CD4-positive, CD25-positive, alpha-beta regulatory T cell (primary cell): ENCODE measurements around the gene ICA1. TPM values are rescaled to one million over a fixed set of nuclear protein-coding genes. Genes with fewer than 3 reads are reported as not detected.

ENCODE experiments used
- ATAC-seq, 2 donors: fragments of 150-1000 bp; cut with Tn5 transposase; one replicate each; pipeline ENCODE4 v1.10.0; 2021; ENCODE audit warnings: low read depth in 2 of 2, moderate number of reproducible peaks in 2 of 2, moderate library complexity in 1 of 2
- DNase-seq, 3 donors: peaks; one replicate each; pipeline versions ENCODE4 v3.0.0 to v3.0.0-alpha.2; 2012 to 2022; ENCODE audit warnings: mixed read lengths in 1 of 3
- H3K27ac ChIP-seq: one replicate; pipeline ENCODE4 v1.7.0; 2013; ENCODE audit warnings: mild to moderate bottlenecking, low read length; ENCODE audit not compliant: insufficient read depth, poor library complexity, severe bottlenecking
- H3K27me3 ChIP-seq: one replicate; pipeline ENCODE4 v1.7.0; 2013; ENCODE audit warnings: low read length; ENCODE audit not compliant: control insufficient read depth, insufficient read depth
- H3K36me3 ChIP-seq: one replicate; pipeline ENCODE4 v1.7.0; 2013; ENCODE audit warnings: mild to moderate bottlenecking, low read length, moderate library complexity; ENCODE audit not compliant: control insufficient read depth, insufficient read depth
- H3K4me1 ChIP-seq: 2 replicates; pipeline ENCODE4 v1.7.0; 2013; ENCODE audit warnings: mild to moderate bottlenecking, low read length; ENCODE audit not compliant: insufficient read depth, control insufficient read depth, poor library complexity, severe bottlenecking
- H3K4me3 ChIP-seq: one replicate; pipeline ENCODE4 v1.7.0; 2013; ENCODE audit warnings: low read depth, mild to moderate bottlenecking, low read length, moderate library complexity
- H3K9me3 ChIP-seq, 2 experiments: 1 replicate in 1 of 2; 2 replicates in 1 of 2; pipeline ENCODE4 v1.7.0; 2013; ENCODE audit warnings: low read length in 2 of 2, mild to moderate bottlenecking in 1 of 2, moderate library complexity in 1 of 2; ENCODE audit not compliant: control insufficient read depth in 2 of 2
- H3K27ac Mint-ChIP-seq, 3 donors: one replicate each; pipeline ENCODE4 v1.8.0; 2020 to 2022; ENCODE audit warnings: mild to moderate bottlenecking in 3 of 3, mixed read lengths in 3 of 3, moderate library complexity in 2 of 3
- H3K27me3 Mint-ChIP-seq: one replicate; pipeline ENCODE4 v1.8.0; 2022; ENCODE audit warnings: mild to moderate bottlenecking, mixed read lengths
- H3K36me3 Mint-ChIP-seq: one replicate; pipeline ENCODE4 v1.8.0; 2020; ENCODE audit warnings: mixed read lengths
- H3K4me1 Mint-ChIP-seq, 4 donors: one replicate each; pipeline ENCODE4 v1.8.0; 2020 to 2022; ENCODE audit warnings: mixed read lengths in 4 of 4, mild to moderate bottlenecking in 1 of 4
- H3K4me3 Mint-ChIP-seq, 4 donors: one replicate each; pipeline ENCODE4 v1.8.0; 2020 to 2022; ENCODE audit warnings: mild to moderate bottlenecking in 4 of 4, mixed read lengths in 4 of 4, moderate library complexity in 3 of 4
- H3K9me3 Mint-ChIP-seq, 7 donors: one replicate each; pipeline ENCODE4 v1.8.0; 2020 to 2022; ENCODE audit warnings: mixed read lengths in 7 of 7, mild to moderate bottlenecking in 3 of 7, moderate library complexity in 2 of 7
- polyA plus RNA-seq, 4 donors: library from polyadenylated mRNA; unstranded; fragments of 300-500 nt; fragmentation: Illumina TruSeq; gene quantifications; one replicate each; pipeline ENCODE4 v1.2.3, GENCODE V29; 2021
- total RNA-seq: library from RNA; stranded (reverse); gene quantifications from one replicate; pipeline ENCODE4 v1.2.3, GENCODE V29; 2022

ICA1 gene
- total and polyA plus RNA-seq, 5 donors from 2014 or later = 11.3 to 33.5 (median 21.9) TPM

DNA sequence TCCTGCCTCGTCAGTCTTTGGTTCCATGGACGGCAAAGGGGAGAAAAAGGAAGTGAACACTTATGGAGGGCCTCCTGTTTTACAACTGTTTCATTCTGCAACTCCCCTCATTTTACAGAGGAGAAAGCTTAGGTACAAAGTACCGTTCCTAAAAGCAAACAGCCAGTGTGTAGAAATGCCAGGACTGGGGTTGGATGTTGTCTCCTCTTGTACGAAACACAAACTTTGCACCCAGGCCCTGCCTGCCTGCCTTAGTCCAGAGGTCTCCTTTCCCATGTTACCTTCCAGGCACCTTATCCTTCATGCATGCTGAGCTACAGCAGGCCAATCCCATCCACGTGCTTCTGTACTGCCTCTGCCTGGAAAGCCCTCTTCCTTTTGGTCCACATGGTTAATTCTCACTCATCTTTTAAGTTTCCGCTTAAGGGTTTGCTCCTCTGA lies 86.0 kb downstream of the ICA1 start:
- H3K9me3 Mint-ChIP-seq = peaks cover 0 to 2% (median 0%) of the 10 kb centered on the region in 7 donors
- H3K4me3 Mint-ChIP-seq = peak overlapping the region; percentile 82 to 85 (median 84)
- Histone ChIP-seq H3K9me3 (no peaks in the 10 kb centered on the region), H3K4me3 (peak overlapping the region; percentile 82), H3K36me3 (no peaks in the 10 kb centered on the region), H3K27me3 (no peaks in the 10 kb centered on the region), H3K27ac (peak overlapping the region; percentile 84), H3K4me1 (peaks cover 51% of the 10 kb centered on the region)
- no peak for DNase-seq
- no peaks in the 10 kb centered on the region for H3K36me3 Mint-ChIP-seq
- ATAC-seq = no peak
- H3K27ac Mint-ChIP-seq = peak overlapping the region; percentile 95 to 99 (median 96)
- H3K27me3 Mint-ChIP-seq = no peaks in the 10 kb centered on the region
- peaks cover 19 to 64% (median 52%) of the 10 kb centered on the region in 4 donors for H3K4me1 Mint-ChIP-seq

DNA sequence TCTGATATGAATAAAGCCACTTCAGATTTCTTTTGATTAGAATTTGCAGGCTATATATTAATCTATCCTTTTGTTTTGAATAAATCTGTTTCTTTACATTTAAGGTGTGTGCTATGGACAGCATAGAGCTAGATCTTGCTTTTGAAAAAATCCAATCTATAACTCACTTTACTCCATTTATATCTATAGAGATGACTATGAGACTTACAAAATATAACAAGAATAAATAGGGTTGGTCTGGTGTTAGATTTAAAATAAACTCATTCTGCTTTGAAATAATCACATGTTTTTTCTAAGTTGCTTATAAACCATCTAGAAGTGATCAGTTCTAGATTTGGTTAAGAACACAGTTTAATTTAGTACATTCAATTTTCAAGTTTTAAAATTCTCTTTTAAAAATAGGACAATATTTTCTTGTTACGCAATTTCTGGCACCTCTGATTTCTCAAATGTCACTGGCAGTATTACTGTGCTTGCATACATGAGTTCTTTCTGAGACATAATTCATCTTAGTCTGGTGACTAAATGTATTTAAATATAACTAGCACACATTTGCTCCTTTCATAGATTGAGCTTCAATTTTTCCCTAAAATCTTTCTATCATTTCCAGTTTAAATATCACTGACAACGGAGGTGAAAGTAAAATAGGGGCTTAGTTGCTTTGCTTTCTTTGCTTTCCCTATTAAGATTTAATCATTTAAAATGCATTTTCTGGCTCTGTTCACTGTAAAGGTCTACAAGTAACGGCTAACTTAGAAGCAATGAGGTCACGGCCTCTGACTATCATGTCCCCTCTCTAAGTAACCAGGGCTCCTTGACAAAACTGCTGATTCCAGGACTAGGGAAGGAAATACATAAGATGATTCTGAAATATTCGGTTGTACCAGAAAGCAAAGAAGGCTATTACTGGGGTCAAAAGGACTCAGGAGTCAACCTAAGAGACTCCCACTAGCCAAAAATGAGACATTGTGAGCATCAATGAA lies 89.3 kb downstream of the ICA1 start:
- Histone ChIP-seq H3K27me3 (no peaks in the 10 kb centered on the region), H3K4me3 (no peak overlapping the region), H3K27ac (no peak overlapping the region), H3K9me3 (no peaks in the 10 kb centered on the region), H3K4me1 (peaks cover 38% of the 10 kb centered on the region), H3K36me3 (no peaks in the 10 kb centered on the region)
- Mint-ChIP-seq H3K4me1 (peaks cover 26 to 60% (median 35%) of the 10 kb centered on the region in 4 donors), H3K4me3 (peak overlapping the region in 1 of 4 donors; percentile 85), H3K27me3 (peaks cover 5% of the 10 kb centered on the region), H3K27ac (no peak overlapping the region), H3K9me3 (peaks cover 0 to 2% (median 0%) of the 10 kb centered on the region in 7 donors), H3K36me3 (no peaks in the 10 kb centered on the region)
- ATAC-seq = no peak
- no peak for DNase-seq

DNA sequence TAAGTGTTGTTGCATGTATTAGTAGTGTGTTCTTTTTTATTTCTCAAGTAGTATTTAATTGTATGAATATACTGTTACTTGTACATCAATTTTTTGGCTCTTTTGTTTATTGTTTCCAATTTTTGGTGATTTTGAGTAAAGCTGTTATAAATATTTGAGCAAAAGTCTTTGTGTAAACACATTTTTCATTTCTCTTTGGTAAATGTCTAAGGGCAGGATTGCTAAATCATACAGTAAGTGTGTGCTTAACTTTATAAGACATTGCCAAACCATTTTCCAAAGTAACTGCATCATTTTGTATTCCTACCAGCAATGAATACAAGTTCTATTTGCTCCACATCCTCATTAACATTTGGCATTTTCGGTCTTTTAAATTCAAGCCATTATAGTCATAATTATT lies 92.8 kb downstream of the ICA1 start:
- H3K27me3 Mint-ChIP-seq = peaks cover 5% of the 10 kb centered on the region
- Histone ChIP-seq H3K4me3 (no peak overlapping the region), H3K27me3 (no peaks in the 10 kb centered on the region)

DNA sequence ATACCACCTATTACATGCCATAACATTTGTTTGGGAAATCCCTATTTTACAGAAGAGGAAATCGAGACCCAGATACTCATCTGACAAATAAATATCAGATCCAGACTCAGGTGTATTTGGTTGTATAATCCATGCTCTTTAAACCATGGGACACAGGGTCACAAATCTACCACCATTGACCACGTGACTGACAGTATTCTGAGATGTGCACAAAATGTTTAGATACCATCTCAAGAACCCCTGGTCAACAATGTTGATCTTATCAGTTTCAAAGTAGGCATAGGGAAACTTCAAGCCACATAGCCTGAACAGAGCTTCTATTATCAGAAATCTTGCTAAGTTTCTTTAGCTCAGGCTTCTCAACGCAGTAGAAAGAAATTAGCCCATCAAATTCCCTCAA lies 93.6 kb downstream of the ICA1 start:
- H3K36me3 ChIP-seq = no peaks in the 10 kb centered on the region
- no peak for DNase-seq
- Mint-ChIP-seq H3K36me3 (peaks cover 9% of the 10 kb centered on the region), H3K4me1 (peaks cover 0 to 34% (median 11%) of the 10 kb centered on the region in 4 donors), H3K27me3 (peaks cover 5% of the 10 kb centered on the region), H3K4me3 (no peak overlapping the region), H3K27ac (no peak overlapping the region), H3K9me3 (no peaks in the 10 kb centered on the region)
- no peak for ATAC-seq
- H3K4me1 ChIP-seq = no peaks in the 10 kb centered on the region
- H3K27ac ChIP-seq = no peak overlapping the region
- no peaks in the 10 kb centered on the region for H3K9me3 ChIP-seq
- H3K27me3 ChIP-seq = no peaks in the 10 kb centered on the region
- H3K4me3 ChIP-seq = no peak overlapping the region

More for the DNA sequence above, 92.8 kb downstream of the ICA1 start:
- no peaks in the 10 kb centered on the region for H3K9me3 ChIP-seq
- H3K4me1 ChIP-seq = peaks cover 3% of the 10 kb centered on the region
- Mint-ChIP-seq H3K9me3 (no peaks in the 10 kb centered on the region), H3K4me1 (peaks cover 8 to 37% (median 17%) of the 10 kb centered on the region in 4 donors), H3K27ac (no peak overlapping the region), H3K4me3 (no peak overlapping the region), H3K36me3 (peaks cover 5% of the 10 kb centered on the region)
- H3K36me3 ChIP-seq = no peaks in the 10 kb centered on the region
- DNase-seq = no peak
- no peak overlapping the region for H3K27ac ChIP-seq
- no peak for ATAC-seq

DNA sequence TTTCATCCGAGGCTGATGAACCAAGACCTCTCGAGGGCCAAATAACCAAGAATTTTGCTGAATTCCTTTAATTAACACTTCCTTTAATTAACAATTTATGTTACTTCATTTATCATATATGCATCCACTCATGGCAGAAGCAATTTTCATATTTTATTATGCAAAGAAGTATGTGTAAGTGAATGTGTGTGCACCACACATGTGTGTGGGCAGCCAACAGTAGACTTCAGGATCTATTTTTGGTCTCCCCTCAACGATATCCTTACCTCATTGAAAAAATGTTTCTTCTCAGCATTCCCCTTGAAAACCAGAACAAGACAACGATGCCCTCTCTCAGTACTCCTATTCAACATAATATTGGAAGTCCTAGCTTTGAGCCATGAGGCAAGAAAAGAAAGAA lies 96.8 kb downstream of the ICA1 start:
- Mint-ChIP-seq H3K27ac (no peak overlapping the region), H3K4me1 (peaks cover 0 to 34% (median 13%) of the 10 kb centered on the region in 4 donors), H3K9me3 (no peaks in the 10 kb centered on the region), H3K4me3 (no peak overlapping the region), H3K36me3 (peaks cover 10% of the 10 kb centered on the region), H3K27me3 (peaks cover 5% of the 10 kb centered on the region)
- no peak for ATAC-seq
- Histone ChIP-seq H3K27ac (no peak overlapping the region), H3K4me3 (no peak overlapping the region), H3K36me3 (no peaks in the 10 kb centered on the region), H3K9me3 (no peaks in the 10 kb centered on the region), H3K4me1 (no peaks in the 10 kb centered on the region), H3K27me3 (no peaks in the 10 kb centered on the region)
- no peak for DNase-seq

DNA sequence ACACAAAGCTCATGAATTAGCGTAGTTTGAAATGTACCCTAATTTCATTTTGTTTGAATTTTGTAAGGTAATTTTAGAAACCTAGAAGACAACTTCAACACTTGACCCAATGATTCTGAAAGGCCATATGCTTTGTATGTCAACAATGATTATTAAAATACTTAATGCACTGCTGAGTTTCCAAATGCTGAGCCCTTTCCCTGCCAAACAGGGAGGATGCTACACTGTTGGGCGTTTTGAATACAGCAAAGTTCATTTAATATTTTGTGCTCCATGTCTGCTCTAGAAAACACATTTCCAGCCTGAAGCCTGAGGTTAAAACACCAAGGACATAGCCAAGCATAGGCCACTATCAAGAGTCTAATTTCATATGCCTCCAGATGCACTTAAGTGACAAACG lies 99.8 kb downstream of the ICA1 start:
- no peaks in the 10 kb centered on the region for H3K27me3 Mint-ChIP-seq
- H3K36me3 Mint-ChIP-seq = peaks cover 10% of the 10 kb centered on the region
- Histone ChIP-seq H3K27ac (no peak overlapping the region), H3K36me3 (no peaks in the 10 kb centered on the region), H3K27me3 (no peaks in the 10 kb centered on the region), H3K4me1 (no peaks in the 10 kb centered on the region), H3K9me3 (no peaks in the 10 kb centered on the region), H3K4me3 (no peak overlapping the region)
- peak overlapping the region in 1 of 3 donors; percentile 85 for H3K27ac Mint-ChIP-seq
- ATAC-seq (no peak), DNase-seq (no peak)
- no peaks in the 10 kb centered on the region for H3K9me3 Mint-ChIP-seq
- H3K4me1 Mint-ChIP-seq = peaks cover 0 to 19% (median 10%) of the 10 kb centered on the region in 4 donors
- no peak overlapping the region for H3K4me3 Mint-ChIP-seq

DNA sequence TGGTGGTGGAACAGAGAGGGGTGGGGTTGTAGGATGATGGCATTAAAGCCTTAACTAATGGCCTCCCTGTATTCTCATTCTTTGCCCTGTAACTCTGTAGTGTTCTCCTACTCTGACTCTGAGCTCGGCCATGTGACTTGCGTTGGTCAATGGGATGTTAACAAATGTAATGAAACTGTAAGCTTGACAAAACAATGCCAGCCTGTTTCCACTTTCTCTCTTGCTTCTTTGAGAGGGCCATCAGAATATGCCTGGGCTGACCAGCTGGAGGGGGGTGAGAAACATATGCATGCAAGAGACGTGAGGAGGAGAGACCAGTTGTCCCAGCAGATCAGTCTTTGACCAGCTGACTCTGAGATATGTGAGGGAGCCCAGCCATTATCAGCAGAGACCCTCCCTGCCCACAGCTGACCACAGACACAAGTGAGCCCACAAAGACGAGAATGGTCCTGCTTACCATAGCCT lies 100.6 kb downstream of the ICA1 start:
- no peaks in the 10 kb centered on the region for H3K9me3 Mint-ChIP-seq
- H3K27me3 Mint-ChIP-seq = no peaks in the 10 kb centered on the region
- H3K36me3 Mint-ChIP-seq = peaks cover 7% of the 10 kb centered on the region
- no peaks in the 10 kb centered on the region for H3K27me3 ChIP-seq
- no peak overlapping the region for H3K27ac ChIP-seq
- H3K27ac Mint-ChIP-seq = peak overlapping the region in 1 of 3 donors; percentile 85
- H3K4me3 ChIP-seq = no peak overlapping the region
- no peak for DNase-seq
- H3K9me3 ChIP-seq = no peaks in the 10 kb centered on the region
- no peaks in the 10 kb centered on the region for H3K4me1 ChIP-seq
- no peak for ATAC-seq
- H3K4me3 Mint-ChIP-seq = no peak overlapping the region
- H3K4me1 Mint-ChIP-seq = peaks cover 0 to 18% (median 7%) of the 10 kb centered on the region in 4 donors
- no peaks in the 10 kb centered on the region for H3K36me3 ChIP-seq
